ENCODE results near the gene KLK12.

DNA sequence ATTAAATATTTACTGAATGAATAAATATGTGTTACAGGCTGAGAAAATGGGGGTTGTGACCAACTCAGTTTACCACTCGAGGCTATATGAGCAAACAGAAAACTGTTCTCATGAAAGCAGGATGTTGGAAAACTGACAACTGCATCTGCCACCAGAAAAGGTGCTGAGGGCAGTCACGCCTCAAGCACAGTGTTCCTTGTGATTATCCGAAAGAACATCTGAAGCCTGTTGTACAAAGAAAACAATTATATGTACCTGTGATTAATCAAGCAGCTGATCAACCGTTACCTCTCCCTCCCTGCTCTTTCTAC lies 36.2 kb upstream of the KLK12 start:
- TF ChIP-seq POLR2A (IDR thresholded peaks at IDR 0.05), result no peak
- no peak for TF ChIP-seq CTCF (IDR thresholded peaks at IDR 0.05 in 4 of 5, conservative IDR thresholded peaks at IDR 0.05 in 1 of 5)

Data from gastrocnemius medialis (tissue), 4 donors.